B cell (primary cell): ENCODE data around the gene CFAP77. TPM values are rescaled to one million over a fixed set of nuclear protein-coding genes. Genes with fewer than 3 reads are reported as not detected.

ENCODE experiments used
- ATAC-seq: fragments of 200-7000 bp; cut with Tn5 transposase; one replicate; pipeline ENCODE4 v1.10.0; 2021; ENCODE audit warnings: low read depth, mild to moderate bottlenecking, moderate number of reproducible peaks, moderate library complexity
- CTCF ChIA-PET: fragments of 350-600 bp; sonication (Branson Sonifier 250); formaldehyde crosslinking; loops from one replicate; lab custom pipeline; 2021; ENCODE audit warnings: antibody characterized with exemption, inconsistent platforms; lab: Charles Lee
- POLR2A ChIA-PET: fragments of 350-600 bp; sonication (Branson Sonifier 250); formaldehyde crosslinking; loops from one replicate; lab custom pipeline; 2021; ENCODE audit warnings: antibody characterized with exemption; lab: Charles Lee
- DNase-seq: peaks from one replicate; pipeline ENCODE4 v3.0.0; 2013
- H2AFZ ChIP-seq: 2 replicates; pipeline ENCODE4 v1.6.1; 2012; ENCODE audit warnings: mild to moderate bottlenecking, low read depth, low read length; ENCODE audit not compliant: insufficient read depth, poor library complexity, severe bottlenecking
- H3K27ac ChIP-seq, 2 donors: 1 replicate in 1 of 2; 2 replicates in 1 of 2; pipeline ENCODE4 v1.5.1; 2012 to 2013; ENCODE audit warnings: low read length in 2 of 2, mild to moderate bottlenecking in 2 of 2, moderate library complexity in 1 of 2
- H3K27me3 ChIP-seq, 4 experiments: fragments of 200-600 bp in 1 of 4; sonication (generic) in 1 of 4; replicated peaks in 1 of 4; 1 replicate in 2 of 4; 2 replicates in 2 of 4; pipeline versions ENCODE4 v1.6.1 to v1.7.0; 2013 to 2016; ENCODE audit warnings: low read length in 3 of 4, mild to moderate bottlenecking in 2 of 4, mixed read lengths in 1 of 4, moderate library complexity in 1 of 4; ENCODE audit not compliant: insufficient read depth in 4 of 4, control insufficient read depth in 3 of 4; ENCODE audit errors: control extremely low read depth in 1 of 4
- H3K36me3 ChIP-seq, 2 experiments: replicated peaks in 1 of 2; 1 replicate in 1 of 2; 2 replicates in 1 of 2; pipeline versions ENCODE4 v1.6.1 to v1.7.1; 2013; ENCODE audit warnings: low read length in 1 of 2; ENCODE audit not compliant: insufficient read depth in 2 of 2, control insufficient read depth in 1 of 2; ENCODE audit errors: control extremely low read depth in 1 of 2, extremely low read depth in 1 of 2
- H3K4me1 ChIP-seq, 2 donors: fragments of 200-600 bp in 1 of 2; sonication (generic) in 1 of 2; 1 replicate in 1 of 2; 2 replicates in 1 of 2; pipeline versions ENCODE4 v1.5.1 to v1.6.1; 2013 to 2017; ENCODE audit warnings: low read length in 2 of 2; ENCODE audit not compliant: control insufficient read depth in 2 of 2, insufficient read depth in 2 of 2
- H3K4me2 ChIP-seq: replicated peaks from 2 replicates; pipeline ENCODE3; 2012; ENCODE audit warnings: mild to moderate bottlenecking, low read depth, low read length; ENCODE audit not compliant: poor library complexity, severe bottlenecking
- H3K4me3 ChIP-seq, 5 experiments: fragments of 200-600 bp in 1 of 5; sonication (generic) in 1 of 5; 1 replicate in 3 of 5; 2 replicates in 2 of 5; pipeline versions ENCODE4 v1.5.1 to v1.7.0; 2011 to 2016; ENCODE audit warnings: low read length in 4 of 5, mild to moderate bottlenecking in 4 of 5, low read depth in 2 of 5, control low read depth in 1 of 5, moderate library complexity in 1 of 5; ENCODE audit not compliant: insufficient read depth in 1 of 5; ENCODE audit errors: control extremely low read depth in 1 of 5, extremely low read depth in 1 of 5
- H3K79me2 ChIP-seq: fragments of 200-600 bp; sonication (generic); one replicate; pipeline ENCODE4 v1.6.0; 2016; ENCODE audit warnings: low read length; ENCODE audit not compliant: control insufficient read depth, insufficient read depth
- H3K9ac ChIP-seq: fragments of 200-600 bp; sonication (generic); 2 replicates; pipeline ENCODE4 v1.6.1; 2017; ENCODE audit warnings: mild to moderate bottlenecking, low read length, moderate library complexity
- H3K9me3 ChIP-seq, 3 donors: one replicate each; pipeline versions ENCODE4 v1.6.1 to v1.7.1; 2013; ENCODE audit warnings: low read length in 2 of 3; ENCODE audit not compliant: control insufficient read depth in 2 of 3, insufficient read depth in 1 of 3; ENCODE audit errors: control extremely low read depth in 1 of 3
- H4K20me1 ChIP-seq: 2 replicates; pipeline ENCODE4 v1.6.0; 2012; ENCODE audit warnings: mild to moderate bottlenecking, low read length; ENCODE audit not compliant: insufficient read depth, control insufficient read depth, poor library complexity, severe bottlenecking
- H3K27ac Mint-ChIP-seq: one replicate; pipeline ENCODE4 v1.8.0; 2021; ENCODE audit warnings: mixed read lengths
- H3K27me3 Mint-ChIP-seq: one replicate; pipeline ENCODE4 v1.8.0; 2021; ENCODE audit warnings: mixed read lengths
- H3K4me1 Mint-ChIP-seq: one replicate; pipeline ENCODE4 v1.8.0; 2021; ENCODE audit warnings: mixed read lengths
- H3K4me3 Mint-ChIP-seq: one replicate; pipeline ENCODE4 v1.8.0; 2021; ENCODE audit warnings: mixed read lengths
- H3K9me3 Mint-ChIP-seq: one replicate; pipeline ENCODE4 v1.8.0; 2022; ENCODE audit warnings: mixed read lengths; ENCODE audit not compliant: insufficient read depth
- EZH2 ChIP-seq: IDR thresholded peaks from 2 replicates; pipeline ENCODE4 v1.6.1; 2012; ENCODE audit warnings: borderline replicate concordance, low read depth, mild to moderate bottlenecking, moderate library complexity, low read length; ENCODE audit not compliant: insufficient read depth, poor library complexity, severe bottlenecking
- WGBS: methylation state at CpG from one replicate; pipeline ENCODE4 v1.1.5; 2013; ENCODE audit warnings: missing lambda C conversion rate; ENCODE audit not compliant: insufficient coverage; 5-methylcytosine and 5-hydroxymethylcytosine counted together
- intact Hi-C: fragments of 100-400 bp; cut with micrococcal nuclease; formaldehyde crosslinking; loops from one replicate; pipeline ENCODE4 v1.10.0; 2022
- polyA plus RNA-seq: library from polyadenylated mRNA; depleted of rRNA; stranded (reverse); fragments of >200 nt; gene quantifications from 2 replicates; pipeline ENCODE4 v1.2.3, GENCODE V29; 2012
- total RNA-seq, 2 donors: library from RNA; stranded (reverse); fragments of 120-200 nt in 1 of 2; gene quantifications; 1 replicate in 1 of 2; 2 replicates in 1 of 2; pipeline versions ENCODE4 v1.2.3 to v1.2.4, GENCODE V29; 2013 to 2022

Gene CFAP77
- total and polyA plus RNA-seq, 2 donors (not counting 1 experiment from before 2014, with no cell fraction given), result not detected

GRCh38 chr9:132487351-132487791, 77.4 kb downstream of the CFAP77 start:
- Mint-ChIP-seq H3K4me3 (no peak overlapping the region), H3K9me3 (no peaks in the 10 kb centered on the region), H3K4me1 (peaks cover 2% of the 10 kb centered on the region), H3K27ac (no peak overlapping the region), H3K27me3 (peaks cover 46% of the 10 kb centered on the region)
- ATAC-seq, result no peak
- H2AFZ ChIP-seq, result no peak overlapping the region
- no peaks in the 10 kb centered on the region for H3K36me3 ChIP-seq
- DNase-seq, result no peak
- no peak overlapping the region for H3K9ac ChIP-seq
- peaks cover 0 to 8% (median 0%) of the 10 kb centered on the region in 3 donors for H3K9me3 ChIP-seq
- H4K20me1 ChIP-seq, result no peaks in the 10 kb centered on the region
- peaks cover 0 to 28% (median 17%) of the 10 kb centered on the region in 4 experiments for H3K27me3 ChIP-seq
- H3K27ac ChIP-seq, result no peak overlapping the region
- H3K4me3 ChIP-seq, result no peak overlapping the region
- no peaks in the 10 kb centered on the region for H3K79me2 ChIP-seq
- H3K4me1 ChIP-seq, result peaks cover 0 to 6% of the 10 kb centered on the region in 2 donors
- TF ChIP-seq EZH2, result no peak
- POLR2A ChIA-PET, result no interaction called here
- H3K4me2 ChIP-seq, result no peak overlapping the region
- no CpG with 5 or more reads among the region's 7 CpGs for WGBS
- CTCF ChIA-PET, result interaction anchor here (0.5 kb wide), 1 partner anchor 1291 kb away, joined by 3 read pairs; no protein-coding TSS in a partner anchor
- intact Hi-C loops, result no loop called here

- peaks cover 0 to 28% (median 17%) of the 10 kb centered on the region in 4 experiments for H3K27me3 ChIP-seq
- no peak overlapping the region for H3K4me3 ChIP-seq
- intact Hi-C loops, result no loop called here
- H3K36me3 ChIP-seq, result no peaks in the 10 kb centered on the region
- H3K4me1 Mint-ChIP-seq, result peaks cover 2% of the 10 kb centered on the region
- H3K27ac ChIP-seq, result no peak overlapping the region
- 42% methylated on average over 5 of the region's 7 CpGs for WGBS
- H3K27me3 Mint-ChIP-seq, result peaks cover 47% of the 10 kb centered on the region
- ChIA-PET CTCF (interaction anchor here (0.5 to 0.8 kb wide), 3 partner anchors 20 to 1292 kb away, joined by 3 to 5 read pairs (median 4); no protein-coding TSS in a partner anchor), POLR2A (no interaction called here)
- peaks cover 0 to 6% of the 10 kb centered on the region in 2 donors for H3K4me1 ChIP-seq
- DNase-seq (no peak), ATAC-seq (no peak)
- H3K79me2 ChIP-seq, result no peaks in the 10 kb centered on the region
- H3K9me3 ChIP-seq, result peaks cover 0 to 10% (median 0%) of the 10 kb centered on the region in 3 donors
- H4K20me1 ChIP-seq, result no peaks in the 10 kb centered on the region
- H2AFZ ChIP-seq, result no peak overlapping the region
- TF ChIP-seq EZH2, result no peak
- no peak overlapping the region for H3K4me3 Mint-ChIP-seq
- no peaks in the 10 kb centered on the region for H3K9me3 Mint-ChIP-seq
- no peak overlapping the region for H3K4me2 ChIP-seq
- no peak overlapping the region for H3K27ac Mint-ChIP-seq
- no peak overlapping the region for H3K9ac ChIP-seq
Observed at GRCh38 chr9:132487980-132488535, 78.0 kb downstream of the CFAP77 start.
